Measurements from ENCODE around the gene CFAP74. TPM values are rescaled to one million over a fixed set of nuclear protein-coding genes. Genes with fewer than 3 reads are reported as not detected.

Gene CFAP74
- total and polyA plus RNA-seq, 2 of the 13 experiments (the other 11 are each of a cell fraction or from before 2014, with no cell fraction given), result 0.27 to 0.62 TPM

DNA sequence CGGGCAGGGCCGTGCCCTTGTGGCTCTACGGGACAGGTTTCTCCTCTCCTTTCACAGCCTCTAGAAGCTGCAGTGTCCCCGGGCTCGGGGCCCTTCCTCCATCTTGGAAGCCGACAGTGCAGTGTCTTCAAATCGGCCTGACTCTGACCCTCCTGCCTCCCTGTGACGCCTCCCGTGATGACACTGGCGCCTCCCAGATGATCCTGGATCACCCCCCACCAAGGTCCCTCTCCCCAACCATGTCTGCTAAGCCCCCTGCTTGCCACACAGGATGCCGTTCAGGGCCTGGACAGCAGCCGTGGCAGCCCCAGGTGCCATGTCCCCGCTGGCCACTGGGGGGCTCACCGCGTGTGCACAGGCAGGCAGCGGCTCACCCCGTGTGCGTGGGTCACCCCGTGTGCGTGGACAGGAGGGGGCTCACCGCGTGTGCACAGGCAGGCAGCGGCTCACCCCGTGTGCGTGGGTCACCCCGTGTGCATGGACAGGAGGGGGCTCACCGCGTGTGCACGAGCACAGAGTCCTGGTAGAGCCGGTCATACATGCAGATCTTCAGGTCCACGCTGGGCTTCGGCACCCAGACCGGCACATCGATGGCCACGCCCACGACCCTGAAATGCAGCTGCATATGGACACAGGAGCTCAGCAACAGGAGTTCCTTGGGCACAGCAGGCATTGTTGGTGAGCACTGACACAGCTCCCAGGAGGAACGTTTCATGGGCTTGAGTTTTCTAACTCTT is 59.6 kb downstream of the CFAP74 start (continued):
- TF ChIP-seq BHLHE40 (IDR thresholded peaks at IDR 0.05; ENCODE audit: low read length) (no peak), NFATC3 (CRISPR knock-in tag; IDR thresholded peaks at IDR 0.05) (no peak), IKZF4 (CRISPR knock-in tag; IDR thresholded peaks at IDR 0.05; ENCODE audit: borderline replicate concordance, low read depth, not compliant biosample characterization) (no peak), ZSCAN21 (CRISPR knock-in tag; IDR thresholded peaks at IDR 0.05; ENCODE audit: borderline replicate concordance) (peak; percentile 75; the same call in 1 of the 2 replicates), RFX1 (IDR thresholded peaks at IDR 0.05) (no peak), ZSCAN12 (CRISPR knock-in tag; IDR thresholded peaks at IDR 0.05) (no peak), ZNF570 (CRISPR knock-in tag; IDR thresholded peaks at IDR 0.05; ENCODE audit: borderline replicate concordance) (no peak), ZNF383 (CRISPR knock-in tag; IDR thresholded peaks at IDR 0.05; ENCODE audit: borderline replicate concordance) (no peak), MZF1 (CRISPR knock-in tag; IDR thresholded peaks at IDR 0.05; ENCODE audit: borderline replicate concordance) (no peak), ASH2L (IDR thresholded peaks at IDR 0.05; ENCODE audit: insufficient read length, low read depth, low read length) (no peak), ZNF367 (CRISPR knock-in tag; IDR thresholded peaks at IDR 0.05; ENCODE audit: borderline replicate concordance) (no peak), ZNF556 (CRISPR knock-in tag; IDR thresholded peaks at IDR 0.05; ENCODE audit: borderline replicate concordance) (no peak), MEIS2 (CRISPR knock-in tag; IDR thresholded peaks at IDR 0.05) (no peak; the same call in 1 of the 2 replicates), RARA (CRISPR knock-in tag; IDR thresholded peaks at IDR 0.05) (peak; percentile 49), ZKSCAN5 (CRISPR knock-in tag; IDR thresholded peaks at IDR 0.05) (0 out of 2 replicates have a peak, but pooled peaks have one; percentile 17), STAT5B (CRISPR knock-in tag; IDR thresholded peaks at IDR 0.05) (no peak), ZNF747 (CRISPR knock-in tag; IDR thresholded peaks at IDR 0.05; ENCODE audit: borderline replicate concordance) (no peak), ZNF670 (CRISPR knock-in tag; IDR thresholded peaks at IDR 0.05; ENCODE audit: borderline replicate concordance) (no peak), ZBTB7B (CRISPR knock-in tag; IDR thresholded peaks at IDR 0.05) (peak; percentile 89), ZNF235 (CRISPR knock-in tag; IDR thresholded peaks at IDR 0.05; ENCODE audit: borderline replicate concordance) (no peak), NR2F1 (CRISPR knock-in tag; IDR thresholded peaks at IDR 0.05) (peak in 1 of 2 experiments; percentile 37; a peak in 2 of 4 replicates)
- TF ChIP-seq, protein P1, sequence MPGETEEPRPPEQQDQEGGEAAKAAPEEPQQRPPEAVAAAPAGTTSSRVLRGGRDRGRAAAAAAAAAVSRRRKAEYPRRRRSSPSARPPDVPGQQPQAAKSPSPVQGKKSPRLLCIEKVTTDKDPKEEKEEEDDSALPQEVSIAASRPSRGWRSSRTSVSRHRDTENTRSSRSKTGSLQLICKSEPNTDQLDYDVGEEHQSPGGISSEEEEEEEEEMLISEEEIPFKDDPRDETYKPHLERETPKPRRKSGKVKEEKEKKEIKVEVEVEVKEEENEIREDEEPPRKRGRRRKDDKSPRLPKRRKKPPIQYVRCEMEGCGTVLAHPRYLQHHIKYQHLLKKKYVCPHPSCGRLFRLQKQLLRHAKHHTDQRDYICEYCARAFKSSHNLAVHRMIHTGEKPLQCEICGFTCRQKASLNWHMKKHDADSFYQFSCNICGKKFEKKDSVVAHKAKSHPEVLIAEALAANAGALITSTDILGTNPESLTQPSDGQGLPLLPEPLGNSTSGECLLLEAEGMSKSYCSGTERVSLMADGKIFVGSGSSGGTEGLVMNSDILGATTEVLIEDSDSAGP (CRISPR knock-in tag; IDR thresholded peaks at IDR 0.05; ENCODE audit: borderline replicate concordance), result peak; percentile 83
- TF ChIP-seq, protein P2, sequence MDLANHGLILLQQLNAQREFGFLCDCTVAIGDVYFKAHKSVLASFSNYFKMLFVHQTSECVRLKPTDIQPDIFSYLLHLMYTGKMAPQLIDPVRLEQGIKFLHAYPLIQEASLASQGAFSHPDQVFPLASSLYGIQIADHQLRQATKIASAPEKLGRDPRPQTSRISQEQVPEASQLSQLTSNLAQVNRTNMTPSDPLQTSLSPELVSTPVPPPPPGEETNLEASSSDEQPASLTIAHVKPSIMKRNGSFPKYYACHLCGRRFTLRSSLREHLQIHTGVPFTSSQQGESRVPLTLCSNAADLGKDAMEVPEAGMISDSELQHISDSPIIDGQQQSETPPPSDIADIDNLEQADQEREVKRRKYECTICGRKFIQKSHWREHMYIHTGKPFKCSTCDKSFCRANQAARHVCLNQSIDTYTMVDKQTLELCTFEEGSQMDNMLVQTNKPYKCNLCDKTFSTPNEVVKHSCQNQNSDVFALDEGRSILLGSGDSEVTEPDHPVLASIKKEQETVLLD (CRISPR knock-in tag; IDR thresholded peaks at IDR 0.05; ENCODE audit: low read depth), result no peak
- TF ChIP-seq, protein P3, sequence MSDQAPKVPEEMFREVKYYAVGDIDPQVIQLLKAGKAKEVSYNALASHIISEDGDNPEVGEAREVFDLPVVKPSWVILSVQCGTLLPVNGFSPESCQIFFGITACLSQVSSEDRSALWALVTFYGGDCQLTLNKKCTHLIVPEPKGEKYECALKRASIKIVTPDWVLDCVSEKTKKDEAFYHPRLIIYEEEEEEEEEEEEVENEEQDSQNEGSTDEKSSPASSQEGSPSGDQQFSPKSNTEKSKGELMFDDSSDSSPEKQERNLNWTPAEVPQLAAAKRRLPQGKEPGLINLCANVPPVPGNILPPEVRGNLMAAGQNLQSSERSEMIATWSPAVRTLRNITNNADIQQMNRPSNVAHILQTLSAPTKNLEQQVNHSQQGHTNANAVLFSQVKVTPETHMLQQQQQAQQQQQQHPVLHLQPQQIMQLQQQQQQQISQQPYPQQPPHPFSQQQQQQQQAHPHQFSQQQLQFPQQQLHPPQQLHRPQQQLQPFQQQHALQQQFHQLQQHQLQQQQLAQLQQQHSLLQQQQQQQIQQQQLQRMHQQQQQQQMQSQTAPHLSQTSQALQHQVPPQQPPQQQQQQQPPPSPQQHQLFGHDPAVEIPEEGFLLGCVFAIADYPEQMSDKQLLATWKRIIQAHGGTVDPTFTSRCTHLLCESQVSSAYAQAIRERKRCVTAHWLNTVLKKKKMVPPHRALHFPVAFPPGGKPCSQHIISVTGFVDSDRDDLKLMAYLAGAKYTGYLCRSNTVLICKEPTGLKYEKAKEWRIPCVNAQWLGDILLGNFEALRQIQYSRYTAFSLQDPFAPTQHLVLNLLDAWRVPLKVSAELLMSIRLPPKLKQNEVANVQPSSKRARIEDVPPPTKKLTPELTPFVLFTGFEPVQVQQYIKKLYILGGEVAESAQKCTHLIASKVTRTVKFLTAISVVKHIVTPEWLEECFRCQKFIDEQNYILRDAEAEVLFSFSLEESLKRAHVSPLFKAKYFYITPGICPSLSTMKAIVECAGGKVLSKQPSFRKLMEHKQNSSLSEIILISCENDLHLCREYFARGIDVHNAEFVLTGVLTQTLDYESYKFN (CRISPR knock-in tag; conservative IDR thresholded peaks at IDR 0.05), result no peak; the same call in 1 of the 2 replicates

All from HepG2 (cell line).